Neuronal stem cell (in vitro differentiated cells): Measurements from ENCODE around the gene WDR1.

Source experiments
- DNase-seq: peaks from one replicate; pipeline ENCODE4 v3.0.0-alpha.2; 2013; ENCODE audit warnings: low spot score
- H2AFZ ChIP-seq: one replicate; pipeline ENCODE4 v1.6.1; 2013; ENCODE audit warnings: mild to moderate bottlenecking, low read length, inconsistent platforms
- H2AK5ac ChIP-seq: 2 replicates; pipeline ENCODE4 v1.6.1; 2013; ENCODE audit warnings: low read depth, mild to moderate bottlenecking, inconsistent platforms, low read length, moderate library complexity, mixed read lengths
- H2BK120ac ChIP-seq: 2 replicates; pipeline ENCODE4 v1.6.1; 2013; ENCODE audit warnings: low read depth, mild to moderate bottlenecking, inconsistent platforms, low read length, moderate library complexity, mixed read lengths
- H2BK12ac ChIP-seq: one replicate; pipeline ENCODE4 v1.6.1; 2013; ENCODE audit warnings: low read length, inconsistent platforms
- H2BK15ac ChIP-seq: 2 replicates; pipeline ENCODE4 v1.6.1; 2013; ENCODE audit warnings: mild to moderate bottlenecking, low read length, inconsistent platforms, mixed read lengths
- H2BK5ac ChIP-seq: one replicate; pipeline ENCODE4 v1.6.1; 2013; ENCODE audit warnings: inconsistent platforms, mild to moderate bottlenecking, low read length, moderate library complexity
- H3K14ac ChIP-seq: one replicate; pipeline ENCODE4 v1.6.1; 2013; ENCODE audit warnings: low read length, inconsistent platforms
- H3K18ac ChIP-seq: 2 replicates; pipeline ENCODE4 v1.6.1; 2013; ENCODE audit warnings: low read length, inconsistent platforms
- H3K23ac ChIP-seq: 2 replicates; pipeline ENCODE4 v1.6.1; 2013; ENCODE audit warnings: low read depth, mild to moderate bottlenecking, mixed read lengths, low read length, inconsistent platforms; ENCODE audit not compliant: poor library complexity
- H3K27ac ChIP-seq: replicated peaks from 3 replicates; pipeline ENCODE4 v1.5.1; 2013; ENCODE audit warnings: low read length, inconsistent platforms
- H3K27me3 ChIP-seq, 3 experiments: 2 replicates each; pipeline ENCODE4 v1.6.1; 2013; ENCODE audit warnings: low read length in 3 of 3, mild to moderate bottlenecking in 2 of 3, inconsistent platforms in 1 of 3, low read depth in 1 of 3, mixed read lengths in 1 of 3, moderate library complexity in 1 of 3; ENCODE audit not compliant: control insufficient read depth in 3 of 3, insufficient read depth in 3 of 3
- H3K36me3 ChIP-seq, 2 donors: replicated peaks in 1 of 2; 2 replicates each; pipeline ENCODE4 v1.6.1; 2013; ENCODE audit warnings: low read length in 2 of 2; ENCODE audit not compliant: control insufficient read depth in 2 of 2, insufficient read depth in 2 of 2
- H3K4ac ChIP-seq: 2 replicates; pipeline ENCODE4 v1.6.1; 2013; ENCODE audit warnings: inconsistent platforms, mild to moderate bottlenecking, low read length, moderate library complexity
- H3K4me1 ChIP-seq, 2 donors: 1 replicate in 1 of 2; 2 replicates in 1 of 2; pipeline ENCODE4 v1.6.1; 2013; ENCODE audit warnings: low read length in 2 of 2, low read depth in 1 of 2; ENCODE audit not compliant: control insufficient read depth in 2 of 2, insufficient read depth in 1 of 2
- H3K4me2 ChIP-seq: one replicate; pipeline ENCODE4 v1.6.1; 2013; ENCODE audit warnings: mild to moderate bottlenecking, low read length, inconsistent platforms; ENCODE audit not compliant: insufficient read depth, poor library complexity, severe bottlenecking
- H3K4me3 ChIP-seq, 2 donors: 2 replicates each; pipeline ENCODE4 v1.5.1; 2013; ENCODE audit warnings: low read length in 2 of 2, mild to moderate bottlenecking in 2 of 2, inconsistent platforms in 1 of 2, moderate library complexity in 1 of 2
- H3K79me1 ChIP-seq: one replicate; pipeline ENCODE4 v1.6.1; 2013; ENCODE audit warnings: low read depth, mild to moderate bottlenecking, inconsistent platforms, low read length, moderate library complexity
- H3K9ac ChIP-seq: one replicate; pipeline ENCODE4 v1.6.1; 2013; ENCODE audit warnings: mild to moderate bottlenecking, low read depth, low read length, inconsistent platforms; ENCODE audit not compliant: poor library complexity
- H3K9me3 ChIP-seq, 2 donors: replicated peaks in 1 of 2; 2 replicates each; pipeline versions ENCODE3 to v1.6.1; 2013; ENCODE audit warnings: low read length in 2 of 2, mild to moderate bottlenecking in 2 of 2, inconsistent platforms in 1 of 2, low read depth in 1 of 2, mixed read lengths in 1 of 2, moderate library complexity in 1 of 2; ENCODE audit not compliant: control insufficient read depth in 2 of 2, insufficient read depth in 1 of 2
- H4K8ac ChIP-seq: one replicate; pipeline ENCODE4 v1.6.1; 2013; ENCODE audit warnings: low read depth, mild to moderate bottlenecking, inconsistent platforms, low read length, moderate library complexity
- H4K91ac ChIP-seq: one replicate; pipeline ENCODE4 v1.6.1; 2013; ENCODE audit warnings: low read length, low read depth, mild to moderate bottlenecking, inconsistent platforms; ENCODE audit not compliant: poor library complexity
- WGBS, 2 donors: extraction: QIAGEN DNeasy Blood & Tissue Kit; methylation state at CpG; one replicate each; pipeline ENCODE4 v1.1.7; 2013; ENCODE audit warnings: missing lambda C conversion rate in 2 of 2, mixed read lengths in 1 of 2; ENCODE audit not compliant: insufficient read length in 2 of 2, insufficient replicate concordance in 1 of 2; ENCODE audit errors: extremely low coverage in 2 of 2; 5-methylcytosine and 5-hydroxymethylcytosine counted together

Gene WDR1

GRCh38 chr4:10158333-10158942 lies 41.8 kb upstream of the WDR1 start:
- H3K9me3 ChIP-seq, result no peaks in the 10 kb centered on the region
- no peak overlapping the region for H3K27ac ChIP-seq
- no peak overlapping the region for H3K18ac ChIP-seq
- no peak overlapping the region for H3K4me3 ChIP-seq
- H3K79me1 ChIP-seq, result no peaks in the 10 kb centered on the region
- no peak overlapping the region for H4K8ac ChIP-seq
- peaks cover 0 to 2% of the 10 kb centered on the region in 2 donors for H3K4me1 ChIP-seq
- H4K91ac ChIP-seq, result no peak overlapping the region
- H3K4me2 ChIP-seq, result no peak overlapping the region
- H3K4ac ChIP-seq, result no peak overlapping the region
- no peak overlapping the region for H2BK12ac ChIP-seq
- WGBS, 2 donors, result no CpG with 5 or more reads among the region's 9 CpGs
- no peak overlapping the region for H2BK15ac ChIP-seq
- H2BK120ac ChIP-seq, result no peak overlapping the region
- H2BK5ac ChIP-seq, result no peak overlapping the region
- no peak overlapping the region for H3K9ac ChIP-seq
- H3K27me3 ChIP-seq, result no peaks in the 10 kb centered on the region
- no peak overlapping the region for H2AK5ac ChIP-seq
- H2AFZ ChIP-seq, result no peak overlapping the region
- H3K14ac ChIP-seq, result no peak overlapping the region
- H3K36me3 ChIP-seq, result no peaks in the 10 kb centered on the region
- no peak for DNase-seq
- H3K23ac ChIP-seq, result no peak overlapping the region

GRCh38 chr4:10157478-10158332 lies 41.1 kb upstream of the WDR1 start:
- Histone ChIP-seq H2BK120ac (no peak overlapping the region), H3K36me3 (no peaks in the 10 kb centered on the region), H3K27ac (no peak overlapping the region), H4K91ac (peak overlapping the region; percentile 85), H3K9ac (no peak overlapping the region), H3K14ac (no peak overlapping the region), H2BK15ac (no peak overlapping the region), H3K23ac (no peak overlapping the region), H3K4me3 (no peak overlapping the region), H3K4me2 (no peak overlapping the region), H2AFZ (peak overlapping the region; percentile 53), H2BK5ac (no peak overlapping the region), H2AK5ac (no peak overlapping the region), H3K18ac (peak overlapping the region; percentile 18), H2BK12ac (peak overlapping the region; percentile 63), H3K4ac (no peak overlapping the region), H4K8ac (no peak overlapping the region), H3K27me3 (no peaks in the 10 kb centered on the region), H3K79me1 (no peaks in the 10 kb centered on the region), H3K4me1 (peaks cover 0 to 2% of the 10 kb centered on the region in 2 donors), H3K9me3 (no peaks in the 10 kb centered on the region)
- no CpG with 5 or more reads among the region's 8 CpGs for WGBS, 2 donors
- peak; percentile 55 for DNase-seq

- Histone ChIP-seq H3K27ac (no peak overlapping the region), H2BK5ac (no peak overlapping the region), H3K4me2 (no peak overlapping the region), H2BK120ac (no peak overlapping the region), H3K9ac (no peak overlapping the region), H3K27me3 (peaks cover 0 to 13% (median 0%) of the 10 kb centered on the region in 3 experiments), H3K4ac (no peak overlapping the region), H2AFZ (no peak overlapping the region), H3K18ac (no peak overlapping the region), H3K4me1 (peaks cover 0 to 4% of the 10 kb centered on the region in 2 donors), H4K91ac (no peak overlapping the region), H4K8ac (no peak overlapping the region), H3K23ac (no peak overlapping the region), H3K4me3 (no peak overlapping the region), H3K9me3 (no peaks in the 10 kb centered on the region), H3K14ac (no peak overlapping the region), H3K36me3 (no peaks in the 10 kb centered on the region), H2BK15ac (no peak overlapping the region), H2AK5ac (no peak overlapping the region), H3K79me1 (no peaks in the 10 kb centered on the region), H2BK12ac (no peak overlapping the region)
- no peak for DNase-seq
- no CpG with 5 or more reads among the region's 3 CpGs for WGBS, 2 donors
Measured at GRCh38 chr4:10154241-10154640, 37.6 kb upstream of the WDR1 start.

- Histone ChIP-seq H3K18ac (no peak overlapping the region), H3K4me1 (peaks cover 0 to 4% of the 10 kb centered on the region in 2 donors), H2BK15ac (no peak overlapping the region), H3K79me1 (no peaks in the 10 kb centered on the region), H3K4me3 (no peak overlapping the region), H2AFZ (no peak overlapping the region), H3K27ac (no peak overlapping the region), H3K36me3 (no peaks in the 10 kb centered on the region), H4K91ac (no peak overlapping the region), H3K4me2 (no peak overlapping the region), H3K23ac (no peak overlapping the region), H3K14ac (no peak overlapping the region), H3K9me3 (no peaks in the 10 kb centered on the region), H3K27me3 (peaks cover 0 to 13% (median 0%) of the 10 kb centered on the region in 3 experiments), H3K4ac (no peak overlapping the region), H4K8ac (no peak overlapping the region), H2BK120ac (no peak overlapping the region), H2BK12ac (no peak overlapping the region), H3K9ac (no peak overlapping the region), H2AK5ac (no peak overlapping the region), H2BK5ac (no peak overlapping the region)
- no CpG with 5 or more reads among the region's 1 CpG for WGBS, 2 donors
- DNase-seq, result no peak
Measured at GRCh38 chr4:10153161-10153560, 36.6 kb upstream of the WDR1 start.
